Measurements from ENCODE around the gene GINS1. TPM values are rescaled to one million over a fixed set of nuclear protein-coding genes. Genes with fewer than 3 reads are reported as not detected.

Gene GINS1
- polyA plus RNA-seq, 1 experiment, result 3.7 TPM

GRCh38 chr20:25496165-25496967 lies 88.9 kb downstream of the GINS1 start:
- CTCF ChIA-PET, result no interaction called here
- POLR2A ChIA-PET, result no interaction called here
- Histone ChIP-seq H3K9me3 (ENCODE audit: control insufficient read depth, insufficient read depth, low read length) (no peaks in the 10 kb centered on the region), H3K4me3 (ENCODE audit: low read depth, low read length) (no peak overlapping the region), H3K27me3 (ENCODE audit: control insufficient read depth, insufficient read depth, low read length) (no peaks in the 10 kb centered on the region), H3K27ac (ENCODE audit: low read depth, low read length) (no peak overlapping the region)
- DNase-seq (ENCODE audit: low read depth, low spot score), result no peak
- no peak for TF ChIP-seq CTCF (IDR thresholded peaks at IDR 0.05; ENCODE audit: low read depth, low read length)

- no peak for DNase-seq (ENCODE audit: low read depth, low spot score)
- CTCF ChIA-PET, result no interaction called here
- POLR2A ChIA-PET, result no interaction called here
- Histone ChIP-seq H3K27me3 (ENCODE audit: control insufficient read depth, insufficient read depth, low read length) (no peaks in the 10 kb centered on the region), H3K9me3 (ENCODE audit: control insufficient read depth, insufficient read depth, low read length) (no peaks in the 10 kb centered on the region), H3K4me3 (ENCODE audit: low read depth, low read length) (no peak overlapping the region), H3K27ac (ENCODE audit: low read depth, low read length) (no peak overlapping the region)
- no peak for TF ChIP-seq CTCF (IDR thresholded peaks at IDR 0.05; ENCODE audit: low read depth, low read length)
Observed at GRCh38 chr20:25496968-25497401, 89.5 kb downstream of the GINS1 start.

- no peak for DNase-seq (ENCODE audit: low read depth, low spot score)
- no peak overlapping the region for H3K27ac ChIP-seq (ENCODE audit: low read depth, low read length)
- POLR2A ChIA-PET, result no interaction called here
- H3K9me3 ChIP-seq (ENCODE audit: control insufficient read depth, insufficient read depth, low read length), result no peaks in the 10 kb centered on the region
- no peak for TF ChIP-seq CTCF (IDR thresholded peaks at IDR 0.05; ENCODE audit: low read depth, low read length)
- CTCF ChIA-PET, result no interaction called here
- H3K4me3 ChIP-seq (ENCODE audit: low read depth, low read length), result no peak overlapping the region
- H3K27me3 ChIP-seq (ENCODE audit: control insufficient read depth, insufficient read depth, low read length), result no peaks in the 10 kb centered on the region
Observed at GRCh38 chr20:25497586-25498279, 90.3 kb downstream of the GINS1 start.

Other genes starting within 250 kb of the GINS1 start
- gene ENTPD6, start 212.0 kb upstream of the GINS1 start, polyA plus RNA-seq (2011; rRNA removed), result 39.9 and 51.4 TPM in 2 replicates
- gene PYGB, start 159.6 kb upstream of the GINS1 start, polyA plus RNA-seq (2011; rRNA removed), result 43.2 and 60.0 TPM in 2 replicates
- gene ABHD12, start 16.8 kb upstream of the GINS1 start, polyA plus RNA-seq (2011; rRNA removed), result 33.6 and 38.5 TPM in 2 replicates
- 7.8 and 10.4 TPM in 2 replicates for gene NINL, start 177.9 kb downstream of the GINS1 start, polyA plus RNA-seq (2011; rRNA removed)
- gene NANP, start 216.3 kb downstream of the GINS1 start, polyA plus RNA-seq (2011; rRNA removed), result 5.9 and 6.7 TPM in 2 replicates